ENCODE data around the gene CAPN10.

- TF ChIP-seq POLR2AphosphoS5 (IDR thresholded peaks at IDR 0.05; ENCODE audit: low read depth, low read length) (no peak), POLR2A (IDR thresholded peaks at IDR 0.05; ENCODE audit: low read depth, low read length) (no peak), TAF1 (IDR thresholded peaks at IDR 0.05; ENCODE audit: borderline replicate concordance, low read depth, low read length) (no peak)
Observed at GRCh38 chr2:240538031-240538780, 48.3 kb upstream of the CAPN10 start.

All from GM12892 (cell line).